NCI-H146 treated with DMSO at 0.1 percent for 48 hours (cell line): ENCODE data around the gene ARHGEF1.

ENCODE experiments used
- DNase-seq: peaks from one replicate; lab custom pipeline; 2025; ENCODE audit not compliant: unreplicated experiment; lab: John Stamatoyannopoulos, UW

Gene ARHGEF1, protein sequence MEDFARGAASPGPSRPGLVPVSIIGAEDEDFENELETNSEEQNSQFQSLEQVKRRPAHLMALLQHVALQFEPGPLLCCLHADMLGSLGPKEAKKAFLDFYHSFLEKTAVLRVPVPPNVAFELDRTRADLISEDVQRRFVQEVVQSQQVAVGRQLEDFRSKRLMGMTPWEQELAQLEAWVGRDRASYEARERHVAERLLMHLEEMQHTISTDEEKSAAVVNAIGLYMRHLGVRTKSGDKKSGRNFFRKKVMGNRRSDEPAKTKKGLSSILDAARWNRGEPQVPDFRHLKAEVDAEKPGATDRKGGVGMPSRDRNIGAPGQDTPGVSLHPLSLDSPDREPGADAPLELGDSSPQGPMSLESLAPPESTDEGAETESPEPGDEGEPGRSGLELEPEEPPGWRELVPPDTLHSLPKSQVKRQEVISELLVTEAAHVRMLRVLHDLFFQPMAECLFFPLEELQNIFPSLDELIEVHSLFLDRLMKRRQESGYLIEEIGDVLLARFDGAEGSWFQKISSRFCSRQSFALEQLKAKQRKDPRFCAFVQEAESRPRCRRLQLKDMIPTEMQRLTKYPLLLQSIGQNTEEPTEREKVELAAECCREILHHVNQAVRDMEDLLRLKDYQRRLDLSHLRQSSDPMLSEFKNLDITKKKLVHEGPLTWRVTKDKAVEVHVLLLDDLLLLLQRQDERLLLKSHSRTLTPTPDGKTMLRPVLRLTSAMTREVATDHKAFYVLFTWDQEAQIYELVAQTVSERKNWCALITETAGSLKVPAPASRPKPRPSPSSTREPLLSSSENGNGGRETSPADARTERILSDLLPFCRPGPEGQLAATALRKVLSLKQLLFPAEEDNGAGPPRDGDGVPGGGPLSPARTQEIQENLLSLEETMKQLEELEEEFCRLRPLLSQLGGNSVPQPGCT

DNA sequence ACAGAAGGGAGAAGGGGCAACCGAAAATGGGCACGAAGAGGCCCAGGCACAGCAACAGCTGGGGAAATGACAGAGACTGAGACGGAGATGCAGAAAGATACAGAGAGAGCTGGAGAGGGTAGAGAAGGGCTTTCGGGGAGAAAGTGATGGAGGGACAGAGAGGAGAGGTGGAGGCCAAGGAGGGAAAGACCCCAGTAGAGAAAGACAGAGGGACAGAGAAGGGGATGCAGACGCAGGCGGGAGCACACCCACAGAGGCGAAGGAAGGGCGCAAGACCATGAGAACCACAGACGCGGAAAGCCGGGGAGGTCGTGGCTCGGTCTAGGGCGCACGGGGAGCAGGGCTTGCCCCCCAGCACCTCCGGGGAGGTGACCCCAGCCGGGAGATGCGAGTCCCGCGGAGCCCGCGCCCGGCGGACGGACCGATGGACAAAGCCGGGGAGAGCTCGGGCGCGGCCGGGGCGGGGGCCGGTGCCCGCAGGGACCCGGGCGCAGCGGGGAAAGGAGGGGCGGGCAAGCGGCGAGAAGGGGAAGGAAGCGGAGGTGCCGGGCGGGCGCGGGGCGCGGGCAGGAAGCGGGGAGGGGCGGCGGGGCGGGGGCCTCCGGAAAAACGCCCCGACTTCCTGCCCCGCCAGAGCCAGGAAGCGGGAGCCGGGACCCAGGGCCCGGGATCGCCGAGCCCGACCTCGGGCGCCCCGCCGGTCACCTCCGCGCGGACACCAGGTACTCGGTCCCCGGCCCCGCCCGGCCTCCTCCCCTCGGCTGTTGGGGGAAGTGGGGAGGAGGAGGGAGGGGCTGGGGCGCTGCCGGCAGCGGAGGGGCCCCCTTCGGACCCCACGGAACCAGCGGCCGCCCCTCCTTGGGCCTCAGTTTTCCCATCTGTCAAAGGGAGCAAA lies at the start of gene ARHGEF1:
Gene ARHGEF1 (plus strand): TSS at position 617 of the 895 bp plus-strand sequence. CDS start 4,899 bp downstream, outside the sequence.
- peak; percentile 9 for DNase-seq

DNA sequence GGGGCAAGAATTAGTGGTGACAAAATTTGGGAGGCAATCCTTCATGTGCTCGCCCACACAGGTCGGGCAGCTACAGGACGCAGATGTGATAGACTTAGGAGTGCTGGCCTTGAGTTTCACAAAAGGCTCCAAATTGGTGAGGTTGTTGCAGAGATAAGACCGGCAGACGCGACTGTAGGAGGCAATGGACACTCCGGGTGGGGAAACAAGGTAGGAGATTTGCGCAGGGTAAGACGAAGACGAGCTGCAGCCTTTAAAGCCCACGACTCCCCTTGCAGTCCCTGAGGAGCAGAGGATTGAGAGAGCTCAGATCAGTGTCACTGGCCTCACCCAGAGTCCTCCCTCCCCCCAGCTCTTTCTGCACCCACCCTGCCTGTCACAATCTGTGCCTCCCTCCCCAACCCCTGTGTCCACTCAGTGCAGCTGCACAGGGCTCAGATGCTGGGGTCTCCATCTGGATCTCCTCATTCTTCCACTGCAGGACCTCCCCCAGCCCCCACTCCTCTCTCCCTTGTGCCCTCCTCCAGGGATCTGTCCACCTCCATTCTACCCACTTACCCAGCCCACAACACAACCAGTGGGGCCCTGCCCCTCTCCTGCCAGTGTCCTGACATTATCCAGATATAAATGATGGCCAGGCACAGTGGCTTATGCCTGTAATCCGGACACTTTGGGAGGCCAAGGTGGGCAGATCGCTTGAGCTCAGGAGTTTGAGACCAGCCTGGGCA lies 44.8 kb upstream of the ARHGEF1 start:
- no peak for DNase-seq

DNA sequence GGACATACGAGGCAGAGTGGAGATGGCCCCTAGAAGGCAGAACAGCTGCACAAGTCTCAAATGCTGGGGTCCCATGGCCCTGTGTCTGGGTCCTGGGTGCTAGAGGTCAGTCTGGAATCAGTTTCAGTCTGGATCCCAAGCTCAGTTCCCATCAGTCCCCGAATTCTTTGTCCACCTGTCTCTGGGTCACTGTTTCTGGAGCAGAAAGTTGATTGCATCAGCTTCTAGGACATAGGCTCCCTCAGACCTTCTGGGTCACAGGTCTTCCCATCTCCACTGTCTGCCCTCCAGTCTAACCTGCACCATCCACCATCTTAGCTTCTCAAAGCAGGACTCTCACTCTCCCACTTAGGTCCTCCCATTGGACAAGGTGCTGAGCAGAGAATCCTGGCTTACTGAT lies 43.8 kb upstream of the ARHGEF1 start:
- no peak for DNase-seq

DNA sequence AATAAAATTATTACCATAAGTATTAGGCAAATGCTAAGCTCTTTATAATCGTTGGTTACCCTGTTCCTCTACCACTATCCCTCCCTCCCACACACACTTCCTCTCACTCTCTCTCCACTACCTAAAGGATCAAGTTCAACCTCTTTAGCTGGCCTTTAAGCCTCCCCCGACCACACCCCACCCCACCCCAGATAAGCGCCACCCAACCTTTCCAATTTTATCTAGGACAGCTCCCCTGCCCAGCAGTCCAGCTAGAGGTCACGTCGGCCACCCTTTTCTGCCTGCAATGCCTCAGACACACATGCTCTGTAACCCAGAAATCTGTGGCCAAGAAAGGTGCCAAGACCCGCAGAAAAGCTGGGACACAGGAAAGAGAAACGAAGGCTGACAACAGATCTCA lies 39.6 kb upstream of the ARHGEF1 start:
- DNase-seq: no peak

DNA sequence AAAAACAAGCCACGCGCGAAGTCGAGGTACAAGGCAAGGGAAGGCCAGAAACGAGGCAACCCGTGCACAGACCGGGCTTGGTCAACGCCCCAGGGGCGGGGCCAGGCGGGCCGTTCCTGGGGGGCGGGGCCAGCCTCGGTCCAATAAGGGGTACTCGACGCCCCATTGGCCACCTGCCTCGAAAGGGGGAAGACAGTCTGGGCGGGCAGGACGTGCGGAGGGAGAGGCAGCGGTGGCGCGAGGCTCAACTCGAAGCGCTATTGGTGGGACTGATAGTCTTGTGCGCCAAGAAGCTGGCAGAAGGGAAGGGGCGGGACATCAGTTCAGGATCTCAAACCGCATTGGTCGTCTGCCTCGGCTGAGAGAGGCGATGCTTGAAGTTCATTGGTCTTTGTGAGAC lies 38.4 kb upstream of the ARHGEF1 start, which contains the start of gene LYPD4:
Gene LYPD4 (minus strand): TSS at position 83 of the 400 bp plus-strand sequence. CDS start 5,398 bp downstream, outside the sequence.
- no peak for DNase-seq

DNA sequence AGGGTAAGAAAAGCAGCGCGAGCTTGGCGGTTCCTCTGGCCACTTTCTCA lies 38.2 kb upstream of the ARHGEF1 start, which contains the start of gene DMRTC2:
Gene DMRTC2 (plus strand): TSS at position 42 of the 50 bp plus-strand sequence. CDS start 2,387 bp downstream, outside the sequence.
- DNase-seq: no peak

DNA sequence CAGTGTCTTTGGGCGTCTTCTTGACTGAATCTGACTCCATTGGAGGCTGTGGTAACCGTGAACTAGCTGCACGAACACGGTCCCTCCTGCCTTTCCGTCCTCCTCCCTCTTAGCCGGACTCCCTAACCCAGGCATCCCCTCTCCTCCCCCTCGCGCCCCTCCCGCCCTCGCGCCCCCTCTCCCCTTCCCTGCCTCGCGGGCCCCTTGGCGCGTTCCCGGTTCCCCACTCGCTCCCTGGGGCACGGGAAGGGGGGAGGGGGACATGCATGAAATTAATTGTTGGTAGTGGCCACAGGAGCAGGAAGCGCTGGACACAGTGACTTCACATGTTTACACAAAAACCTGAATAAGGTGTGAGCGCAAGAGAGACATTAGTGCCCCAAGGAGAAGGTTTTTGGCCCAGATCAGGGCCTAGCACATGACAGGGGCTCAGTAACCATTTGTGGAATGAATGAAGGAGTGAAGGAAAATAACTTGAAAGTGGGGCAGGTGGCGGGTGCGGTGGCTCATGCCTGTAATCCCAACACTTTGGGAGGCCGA lies 37.9 kb upstream of the ARHGEF1 start:
- DNase-seq: no peak

DNA sequence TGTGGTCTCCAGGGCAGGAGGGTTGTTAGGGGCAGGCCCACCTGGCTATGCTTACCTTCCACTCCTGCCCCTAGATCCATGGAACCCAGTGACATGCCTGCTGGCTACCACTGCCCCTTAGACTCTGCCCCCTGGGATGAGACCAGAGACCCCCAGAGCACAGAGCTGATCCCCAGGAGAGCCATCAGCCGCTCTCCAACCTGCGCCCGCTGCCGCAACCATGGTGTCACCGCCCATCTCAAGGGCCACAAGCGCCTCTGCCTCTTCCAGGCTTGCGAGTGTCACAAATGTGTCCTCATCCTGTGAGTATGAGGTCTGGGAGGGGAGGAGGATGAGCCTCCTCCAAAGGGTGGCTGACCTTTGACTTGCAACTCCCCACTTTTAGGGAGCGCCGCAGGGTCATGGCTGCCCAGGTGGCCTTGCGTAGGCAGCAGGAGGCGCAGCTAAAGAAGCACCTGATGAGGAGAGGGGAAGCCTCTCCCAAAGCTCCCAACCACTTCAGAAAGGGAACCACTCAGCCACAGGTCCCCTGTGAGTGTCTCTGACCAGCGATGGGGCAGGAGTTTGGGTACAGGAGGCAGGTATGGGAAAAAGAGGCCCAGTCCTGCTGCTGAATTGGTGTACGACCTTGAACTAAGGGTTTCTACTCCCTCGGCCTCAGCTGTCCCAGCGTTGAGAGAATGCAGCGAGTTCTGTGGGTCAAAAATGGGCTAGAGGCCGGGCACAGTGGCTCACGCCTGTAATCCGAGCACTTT lies 35.5 kb upstream of the ARHGEF1 start:
- DNase-seq: no peak

DNA sequence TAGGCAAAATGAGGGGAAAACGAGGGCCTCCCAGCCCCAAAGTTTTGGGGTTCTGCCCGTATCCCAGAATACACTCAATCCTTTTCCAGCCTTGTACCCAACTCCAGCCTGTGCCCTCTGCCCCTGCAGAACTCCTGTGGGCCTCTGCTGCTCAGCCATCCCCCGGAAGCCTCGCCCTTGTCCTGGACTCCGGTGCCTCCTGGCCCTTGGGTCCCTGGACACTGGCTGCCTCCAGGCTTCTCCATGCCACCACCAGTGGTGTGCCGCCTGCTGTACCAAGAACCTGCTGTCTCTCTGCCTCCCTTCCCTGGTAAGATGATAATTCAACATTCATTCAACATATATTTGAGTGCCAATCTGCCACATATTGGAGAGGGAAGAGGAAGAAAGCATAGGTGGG lies 34.3 kb upstream of the ARHGEF1 start:
- no peak for DNase-seq

DNA sequence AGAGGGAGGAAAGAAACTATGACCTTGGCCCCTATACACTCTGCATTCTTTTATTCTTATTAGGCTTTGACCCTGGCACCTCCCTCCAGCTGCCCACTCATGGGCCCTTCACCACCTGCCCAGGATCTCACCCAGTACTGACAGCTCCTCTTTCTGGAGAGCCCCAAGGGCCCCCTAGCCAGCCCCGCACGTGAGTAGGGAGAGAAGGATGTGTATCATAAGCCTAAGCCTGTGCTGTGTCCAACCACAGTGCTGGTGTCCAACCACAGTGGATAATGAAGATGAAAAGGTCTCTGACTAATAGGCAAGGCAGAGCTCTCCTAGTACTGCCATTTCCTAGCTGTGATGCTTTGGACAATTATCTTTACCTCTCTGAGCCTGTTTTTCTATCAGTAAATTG lies 33.9 kb upstream of the ARHGEF1 start:
- DNase-seq: no peak

DNA sequence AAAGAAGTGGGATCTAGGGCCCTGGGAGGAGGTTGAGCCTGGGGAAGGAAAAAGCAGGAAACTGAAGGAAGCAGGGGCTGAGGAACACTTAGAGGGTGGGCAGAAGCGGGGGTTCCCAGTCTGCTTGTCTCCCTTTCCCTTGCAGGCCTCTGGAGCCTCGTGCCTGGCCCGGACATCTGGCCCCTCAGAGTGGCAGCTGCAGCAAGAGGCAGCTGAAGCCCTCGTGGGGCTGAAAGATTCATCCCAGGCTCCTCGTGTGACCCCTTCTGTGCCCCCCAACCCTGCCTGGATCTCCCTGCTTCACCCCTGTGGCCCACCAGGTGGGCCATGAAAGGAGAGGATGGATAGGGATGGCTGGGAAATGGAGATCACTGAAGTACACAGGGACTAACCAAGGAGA lies 32.6 kb upstream of the ARHGEF1 start:
- no peak for DNase-seq

DNA sequence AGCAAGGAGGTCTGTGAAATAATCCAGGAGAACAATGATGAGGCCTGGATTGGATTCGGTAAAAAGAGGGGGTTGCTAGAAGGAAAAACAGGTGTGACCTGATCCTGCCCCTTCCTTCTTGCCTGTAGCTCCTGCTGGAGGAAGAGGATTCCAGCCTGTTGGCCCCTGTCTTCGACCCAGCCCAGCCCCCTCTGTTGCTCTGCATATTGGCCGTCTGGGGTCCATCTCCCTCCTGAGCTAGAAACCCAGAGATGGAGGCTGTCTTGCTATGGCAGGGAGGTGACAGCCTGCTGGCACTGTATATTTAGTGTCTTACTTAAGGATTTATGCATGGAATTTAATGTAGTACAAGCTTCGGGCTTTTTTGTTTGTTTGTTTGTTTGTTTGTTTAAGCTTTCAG lies 31.5 kb upstream of the ARHGEF1 start:
- no peak for DNase-seq

DNA sequence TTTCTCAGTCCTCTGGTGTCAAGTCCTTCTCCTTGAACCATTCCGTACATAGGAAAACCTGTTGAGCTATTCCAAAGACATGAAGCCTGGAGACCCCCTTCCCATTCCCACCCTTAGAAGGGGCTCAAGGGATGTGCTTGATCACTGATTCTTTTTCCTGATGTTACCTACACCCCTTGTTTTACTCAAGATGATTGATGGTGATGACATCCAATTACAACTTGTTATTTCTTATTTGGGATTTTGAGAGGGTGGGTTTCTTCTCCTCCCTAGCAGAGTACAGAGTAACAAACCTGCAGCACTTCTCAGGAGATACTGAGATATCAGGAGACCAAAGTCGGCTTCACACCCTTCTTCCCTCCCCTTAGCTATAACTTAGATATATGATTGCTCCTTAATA lies 29.6 kb upstream of the ARHGEF1 start:
- DNase-seq: no peak

DNA sequence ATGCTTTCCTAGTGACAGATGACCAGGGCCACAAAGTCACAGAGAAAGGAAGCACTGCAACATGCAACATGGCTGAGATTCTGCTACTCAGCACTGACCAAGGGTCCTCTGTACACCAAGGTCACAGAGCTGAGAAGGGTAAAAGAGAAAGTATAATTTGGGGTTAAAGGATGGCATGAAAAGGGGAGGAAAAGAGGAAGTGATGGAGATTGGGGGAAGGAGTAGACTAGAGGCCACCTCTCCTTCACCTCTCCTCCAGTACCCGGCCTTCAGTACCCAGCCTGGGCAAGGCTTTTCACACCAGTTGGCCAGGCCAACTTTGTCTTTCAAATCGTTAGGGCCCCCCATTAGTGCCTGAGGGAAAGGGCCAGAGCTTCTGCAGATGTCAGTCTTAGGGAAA lies 29.2 kb upstream of the ARHGEF1 start:
- DNase-seq: no peak

DNA sequence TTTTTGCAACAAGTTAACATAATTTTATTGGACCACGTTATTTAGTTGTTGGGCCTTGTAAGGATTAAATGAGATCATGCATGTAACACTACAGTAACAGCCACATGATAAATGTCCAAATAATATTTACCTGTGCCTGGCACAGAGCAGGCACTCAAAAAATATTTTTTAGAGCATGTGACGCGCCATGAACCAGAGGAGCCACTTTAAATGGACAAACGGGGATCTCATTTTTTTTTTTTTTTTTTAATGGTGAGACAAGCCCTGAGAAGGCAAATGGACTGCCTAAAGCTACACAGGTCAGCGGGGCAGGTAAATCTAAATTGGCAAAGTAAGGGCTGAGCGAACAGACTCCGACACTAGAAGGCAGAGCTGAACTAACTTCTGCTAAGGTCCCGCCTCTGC lies 23.8 kb upstream of the ARHGEF1 start:
- DNase-seq: no peak

DNA sequence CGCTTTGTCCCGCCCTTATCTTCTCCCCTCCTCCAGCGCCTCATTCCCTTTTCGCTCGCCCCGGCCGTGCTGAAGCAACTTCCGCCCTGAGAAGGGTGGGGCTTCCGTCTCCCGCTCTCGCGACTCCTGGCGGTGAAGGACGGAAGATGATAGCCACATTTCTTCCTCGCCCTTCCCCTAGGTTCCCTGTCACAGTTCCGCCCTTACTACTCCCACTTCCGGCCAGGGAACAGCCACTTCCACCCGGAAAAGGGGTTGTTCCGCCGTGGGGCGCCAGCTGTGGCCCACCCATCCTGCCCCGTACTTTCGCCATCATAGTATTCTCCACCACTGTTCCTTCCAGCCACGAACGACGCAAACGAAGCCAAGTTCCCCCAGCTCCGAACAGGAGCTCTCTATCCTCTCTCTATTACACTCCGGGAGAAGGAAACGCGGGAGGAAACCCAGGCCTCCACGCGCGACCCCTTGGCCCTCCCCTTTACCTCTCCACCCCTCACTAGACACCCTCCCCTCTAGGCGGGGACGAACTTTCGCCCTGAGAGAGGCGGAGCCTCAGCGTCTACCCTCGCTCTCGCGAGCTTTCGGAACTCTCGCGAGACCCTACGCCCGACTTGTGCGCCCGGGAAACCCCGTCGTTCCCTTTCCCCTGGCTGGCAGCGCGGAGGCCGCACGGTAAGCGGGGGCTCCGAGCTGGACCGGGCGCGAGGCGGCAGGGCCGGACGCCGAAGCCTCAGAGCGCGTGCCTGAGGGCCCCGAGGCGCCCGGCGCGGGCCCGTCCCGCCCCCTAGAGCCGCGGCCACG lies 23.2 kb upstream of the ARHGEF1 start, which contains the start of gene RPS19:
Gene RPS19 (plus strand): TSS at position 638 of the 801 bp plus-strand sequence. CDS start 520 bp downstream, outside the sequence.
- peak; percentile 97 for DNase-seq

DNA sequence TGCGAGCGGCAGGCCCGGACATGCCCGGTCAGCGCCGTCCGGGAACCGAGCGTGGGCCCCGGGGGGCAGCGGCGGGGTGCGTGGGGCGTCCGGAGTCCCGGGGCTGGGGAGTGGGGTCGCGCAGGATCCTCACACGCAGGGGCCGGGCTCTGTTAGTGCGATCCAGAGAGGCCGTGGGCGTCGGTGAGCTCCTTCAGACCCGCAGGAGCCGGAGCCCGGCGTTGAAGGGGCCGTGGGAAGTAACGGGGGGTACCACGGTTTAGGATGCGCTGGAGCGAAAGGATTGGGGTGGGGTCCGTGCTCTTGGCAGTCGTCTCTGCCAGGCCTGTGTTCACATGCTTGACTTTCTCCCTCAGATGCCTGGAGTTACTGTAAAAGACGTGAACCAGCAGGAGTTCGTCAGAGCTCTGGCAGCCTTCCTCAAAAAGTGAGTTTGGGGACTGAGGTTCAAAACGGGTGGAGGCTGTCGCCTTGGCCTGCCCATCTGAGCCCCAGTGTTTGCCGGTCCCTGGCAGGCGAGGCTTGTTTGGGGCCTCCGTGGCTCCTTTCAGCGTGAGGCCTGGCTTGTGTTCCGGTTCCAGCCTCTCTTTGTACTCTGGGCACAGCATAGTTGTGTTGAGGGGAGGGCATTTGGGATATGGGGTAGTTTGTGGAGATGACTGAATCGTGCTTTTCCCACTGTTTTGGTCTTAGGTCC lies 22.4 kb upstream of the ARHGEF1 start:
- DNase-seq: no peak

DNA sequence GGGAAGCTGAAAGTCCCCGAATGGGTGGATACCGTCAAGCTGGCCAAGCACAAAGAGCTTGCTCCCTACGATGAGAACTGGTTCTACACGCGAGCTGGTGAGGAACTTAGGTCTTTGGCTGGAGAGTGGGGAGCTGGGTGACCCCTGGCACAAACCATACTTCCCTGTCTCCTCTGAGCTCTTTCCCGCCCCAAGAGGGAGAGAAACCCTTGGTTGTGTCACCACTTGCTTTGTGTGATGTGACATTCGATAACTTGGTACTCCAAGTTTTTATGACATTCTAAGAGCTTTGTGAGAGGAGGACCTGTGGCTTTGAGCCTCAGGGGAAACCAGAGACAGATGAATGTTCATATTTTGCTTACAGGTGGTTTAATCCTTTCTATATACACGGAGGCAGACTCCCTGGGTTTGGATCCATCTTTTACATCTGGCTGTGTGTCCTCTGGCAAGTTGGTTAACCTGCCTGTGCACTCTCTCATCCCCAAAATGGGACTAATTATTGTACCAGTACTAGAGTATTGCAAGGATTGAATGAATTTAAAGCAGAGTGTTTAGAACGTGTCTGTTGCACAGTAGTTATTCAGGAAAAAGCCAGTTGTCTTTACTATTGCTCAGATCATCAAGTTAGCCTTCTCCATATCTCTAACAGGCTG lies 21.7 kb upstream of the ARHGEF1 start:
- DNase-seq: no peak
